Activated CD8-positive, alpha-beta T cell treated with anti-CD3 and anti-CD28 coated beads for 36 hours (primary cell): ENCODE data around the gene DNAL1. TPM values are rescaled to one million over a fixed set of nuclear protein-coding genes. Genes with fewer than 3 reads are reported as not detected.

Experiments used
- ATAC-seq: fragments of 200-7000 bp; cut with Tn5 transposase; one replicate; pipeline ENCODE4 v1.10.0; 2021; ENCODE audit warnings: mild to moderate bottlenecking, moderate library complexity
- CTCF ChIA-PET: fragments of 350-600 bp; sonication (Branson Sonifier 250); formaldehyde crosslinking; loops from one replicate; lab custom pipeline; 2021; ENCODE audit warnings: antibody characterized with exemption; lab: Charles Lee
- POLR2A ChIA-PET: fragments of 350-600 bp; sonication (Branson Sonifier 250); formaldehyde crosslinking; loops from one replicate; lab custom pipeline; 2021; ENCODE audit warnings: antibody characterized with exemption; lab: Charles Lee
- DNase-seq: peaks from one replicate; pipeline ENCODE4 v3.0.0-alpha.2; 2020
- H3K27ac Mint-ChIP-seq: one replicate; pipeline ENCODE4 v1.8.0; 2021; ENCODE audit warnings: mild to moderate bottlenecking, mixed read lengths
- H3K27me3 Mint-ChIP-seq: one replicate; pipeline ENCODE4 v1.8.0; 2021; ENCODE audit warnings: mixed read lengths
- H3K36me3 Mint-ChIP-seq: one replicate; pipeline ENCODE4 v1.8.0; 2021; ENCODE audit warnings: low read depth, mixed read lengths
- H3K4me1 Mint-ChIP-seq: one replicate; pipeline ENCODE4 v1.8.0; 2021; ENCODE audit warnings: low read depth, mixed read lengths
- H3K4me3 Mint-ChIP-seq: one replicate; pipeline ENCODE4 v1.8.0; 2021; ENCODE audit warnings: mild to moderate bottlenecking, moderate library complexity, mixed read lengths
- H3K9me3 Mint-ChIP-seq: one replicate; pipeline ENCODE4 v1.8.0; 2021; ENCODE audit warnings: mixed read lengths
- CTCF ChIP-seq: fragments of 200-600 bp; IDR thresholded peaks from one replicate; pipeline ENCODE4 v1.8.0; 2022; ENCODE audit warnings: antibody characterized with exemption, mild to moderate bottlenecking
- intact Hi-C: fragments of 100-400 bp; cut with micrococcal nuclease; formaldehyde crosslinking; loops from one replicate; pipeline ENCODE4 v1.10.0; 2022
- total RNA-seq, 2 experiments: library from RNA; stranded (reverse); gene quantifications; one replicate each; pipeline ENCODE4 v1.2.3, GENCODE V29; 2021

DNAL1 gene
- total RNA-seq, 2 experiments from 2014 or later = 4.8 to 5.9 TPM

- CTCF ChIA-PET = interaction anchor here (1.1 to 6.5 kb wide), 4 partner anchors 8 to 143 kb away, joined by 3 to 140 read pairs (median 18); partner anchors contain the start of gene PNMA1
- Mint-ChIP-seq H3K4me1 (peaks cover 31% of the 10 kb centered on the region), H3K9me3 (no peaks in the 10 kb centered on the region), H3K27me3 (no peaks in the 10 kb centered on the region), H3K4me3 (no peak overlapping the region), H3K27ac (peak overlapping the region; percentile 81), H3K36me3 (peaks cover 69% of the 10 kb centered on the region)
- no peak for DNase-seq
- no peak for ATAC-seq
- TF ChIP-seq CTCF = no peak
- POLR2A ChIA-PET = interaction anchor here (1.6 to 1.9 kb wide), 2 partner anchors 11 to 17 kb away, joined by 4 to 5 read pairs; no protein-coding TSS in a partner anchor
- intact Hi-C loops = no loop called here
Observed at GRCh38 chr14:73724696-73725095, 79.9 kb downstream of the DNAL1 start.

DNA sequence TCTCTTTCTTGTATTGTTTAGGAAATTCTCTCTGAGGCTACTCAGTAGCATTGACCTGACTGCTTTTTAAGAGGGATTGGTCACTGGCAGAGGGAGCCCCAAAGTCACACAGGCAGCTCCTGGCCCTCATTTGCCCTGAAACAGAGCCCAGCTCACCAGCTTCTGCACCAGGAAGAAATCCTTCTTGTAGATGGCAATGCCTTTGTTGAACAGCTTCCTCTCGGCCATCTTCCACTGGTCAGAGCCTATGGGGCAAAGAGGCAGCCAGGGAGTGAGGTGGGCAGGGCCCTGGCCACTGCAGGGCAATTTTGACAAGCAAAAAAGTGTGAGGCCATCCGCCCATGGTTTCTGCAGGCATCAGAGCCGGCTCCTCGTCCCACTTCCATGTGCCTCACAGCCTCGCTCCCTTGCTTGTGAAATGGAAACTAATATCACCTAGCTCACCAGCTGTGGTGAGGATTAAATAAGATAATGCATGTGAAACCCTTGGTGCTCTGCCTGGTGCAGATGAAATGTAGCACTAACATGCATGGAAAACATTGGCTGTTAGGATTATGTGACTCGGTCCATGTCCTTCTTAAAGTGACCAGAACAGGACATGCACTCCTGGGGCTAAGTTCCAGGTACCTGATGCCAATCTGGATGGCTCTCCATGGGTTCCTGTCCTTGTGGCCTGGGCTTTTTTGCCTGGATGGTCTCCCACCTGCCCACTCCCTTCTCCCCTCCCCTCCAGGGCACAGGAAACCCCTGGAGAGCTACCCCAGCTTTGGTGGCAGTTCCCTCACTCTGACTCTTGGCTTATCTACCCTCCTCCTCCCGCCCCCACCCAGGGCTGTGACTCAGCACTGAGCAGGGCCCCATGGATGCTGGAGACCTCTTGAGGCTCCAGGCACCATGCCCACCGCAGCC, 80.6 kb downstream of the DNAL1 start:
- Mint-ChIP-seq H3K4me1 (peaks cover 31% of the 10 kb centered on the region), H3K9me3 (no peaks in the 10 kb centered on the region), H3K36me3 (peaks cover 72% of the 10 kb centered on the region), H3K27me3 (no peaks in the 10 kb centered on the region), H3K4me3 (no peak overlapping the region), H3K27ac (peak overlapping the region; percentile 77)
- DNase-seq (peak; percentile 57), ATAC-seq (peak; percentile 47)
- CTCF ChIA-PET = interaction anchor here (1.1 to 8.6 kb wide), 4 partner anchors 9 to 102 kb away, joined by 4 to 143 read pairs (median 86); partner anchors contain the start of gene PNMA1
- TF ChIP-seq CTCF = no peak
- POLR2A ChIA-PET = interaction anchor here (1.2 to 1.9 kb wide), 2 partner anchors 14 to 16 kb away, joined by 3 to 5 read pairs; no protein-coding TSS in a partner anchor
- intact Hi-C loops = no loop called here

- Mint-ChIP-seq H3K27me3 (no peaks in the 10 kb centered on the region), H3K4me1 (peaks cover 31% of the 10 kb centered on the region), H3K27ac (peak overlapping the region; percentile 77), H3K36me3 (peaks cover 68% of the 10 kb centered on the region), H3K4me3 (no peak overlapping the region), H3K9me3 (no peaks in the 10 kb centered on the region)
- ChIA-PET POLR2A (interaction anchor here (1.2 kb wide), 1 partner anchor 13 kb away, joined by 3 read pairs; no protein-coding TSS in a partner anchor), CTCF (interaction anchor here (1.9 to 9.3 kb wide), 6 partner anchors 10 to 209 kb away, joined by 6 to 143 read pairs (median 67); a partner anchor contains a TSS)
- ATAC-seq (no peak), DNase-seq (no peak)
- intact Hi-C loops = no loop called here
- TF ChIP-seq CTCF = no peak
Observed at GRCh38 chr14:73726025-73726961, 81.5 kb downstream of the DNAL1 start.

- DNase-seq (no peak), ATAC-seq (no peak)
- Mint-ChIP-seq H3K27ac (peak overlapping the region; percentile 69), H3K27me3 (no peaks in the 10 kb centered on the region), H3K4me3 (no peak overlapping the region), H3K9me3 (no peaks in the 10 kb centered on the region), H3K4me1 (peaks cover 34% of the 10 kb centered on the region), H3K36me3 (peaks cover 63% of the 10 kb centered on the region)
- intact Hi-C loops = no loop called here
- POLR2A ChIA-PET = interaction anchor here (0.5 to 3.4 kb wide), 4 partner anchors 14 to 89 kb away, joined by 3 to 25 read pairs (median 4); no protein-coding TSS in a partner anchor
- CTCF ChIA-PET = interaction anchor here (0.6 to 9.3 kb wide), 10 partner anchors 10 to 208 kb away, joined by 3 to 143 read pairs (median 18); partner anchors contain the start of gene PNMA1
- no peak for TF ChIP-seq CTCF
Observed at GRCh38 chr14:73727166-73727565, 82.4 kb downstream of the DNAL1 start.
